Mammary epithelial cell (primary cell): ENCODE measurements around the gene KIF6.

Source experiments
- CTCF ChIP-seq, 2 donors: IDR thresholded peaks in 1 of 2; conservative IDR thresholded peaks in 1 of 2; 2 replicates each; pipeline ENCODE4 v1.5.1; 2011 to 2012; ENCODE audit warnings: inconsistent platforms in 2 of 2, low read length in 2 of 2, mild to moderate bottlenecking in 2 of 2, control low read depth in 1 of 2, low read depth in 1 of 2; ENCODE audit not compliant: insufficient read depth in 1 of 2; ENCODE audit errors: extremely low read depth in 1 of 2
- EZH2 ChIP-seq: IDR thresholded peaks from 2 replicates; pipeline ENCODE4 v1.6.1; 2012; ENCODE audit warnings: low read length, inconsistent platforms, borderline replicate concordance

DNA sequence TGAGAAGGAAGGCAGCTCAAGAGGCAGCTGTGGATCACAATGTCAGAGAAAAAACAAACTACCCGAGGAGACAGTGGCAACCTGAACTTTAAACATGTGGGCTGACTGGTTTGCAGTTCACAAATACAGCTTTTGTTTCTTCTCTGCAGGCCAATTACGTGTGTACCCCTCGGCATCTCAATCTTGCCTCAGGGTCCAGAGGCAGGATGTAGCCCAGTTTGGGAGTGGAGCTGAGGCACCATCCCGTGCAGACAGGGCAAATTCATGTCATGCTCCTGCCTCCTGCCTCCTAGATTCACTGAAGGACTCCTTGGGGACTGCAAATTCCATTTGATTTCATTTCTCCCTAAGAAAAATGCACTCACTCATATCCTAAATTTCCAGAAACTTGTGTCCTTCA is 308.5 kb downstream of the KIF6 start:
- TF ChIP-seq CTCF (conservative IDR thresholded peaks at IDR 0.05 in 1 of 2, IDR thresholded peaks at IDR 0.05 in 1 of 2; ENCODE audit: extremely low read depth in 1 of 2, insufficient read depth in 1 of 2, low read depth in 1 of 2, low read length in 2 of 2) (no peak), EZH2 (no peak)
